Activated T-helper 2 cell treated with anti-CD3 and anti-CD28 coated beads, Interferon-gamma antibody, Interleukin-2, Interleukin-4, amounts not matched to agents 10 μg/mL and 5 μg/mL and 100 μg/mL, durations not matched to agents 14 hours and 24 hours and 36 hours (primary cell): ENCODE measurements around the gene C19orf25. TPM values are rescaled to one million over a fixed set of nuclear protein-coding genes. Genes with fewer than 3 reads are reported as not detected.

Experiments used
- DNase-seq: peaks from one replicate; pipeline ENCODE4 v3.0.0; 2021; ENCODE audit warnings: low spot score
- H3K27ac Mint-ChIP-seq: one replicate; pipeline ENCODE4 v1.8.0; 2021; ENCODE audit warnings: mixed read lengths
- H3K27me3 Mint-ChIP-seq: one replicate; pipeline ENCODE4 v1.8.0; 2021; ENCODE audit warnings: low read depth, mixed read lengths
- H3K36me3 Mint-ChIP-seq: one replicate; pipeline ENCODE4 v1.8.0; 2021; ENCODE audit warnings: low read depth, mixed read lengths
- H3K4me1 Mint-ChIP-seq: one replicate; pipeline ENCODE4 v1.8.0; 2021; ENCODE audit warnings: low read depth, mixed read lengths
- H3K4me3 Mint-ChIP-seq: one replicate; pipeline ENCODE4 v1.8.0; 2021; ENCODE audit warnings: low read depth, mild to moderate bottlenecking, moderate library complexity, mixed read lengths
- H3K9me3 Mint-ChIP-seq: one replicate; pipeline ENCODE4 v1.8.0; 2021; ENCODE audit warnings: mixed read lengths
- intact Hi-C: fragments of 100-400 bp; cut with micrococcal nuclease; formaldehyde crosslinking; loops from one replicate; pipeline ENCODE4 v1.15.1; 2023
- total RNA-seq: library from RNA; stranded (reverse); gene quantifications from 2 replicates; pipeline ENCODE4 v1.2.3, GENCODE V29; 2022

C19orf25 gene
- total RNA-seq, 1 donor from 2014 or later, result 33.0 TPM

GRCh38 chr19:1497578-1498235 is 18.7 kb upstream of the C19orf25 start:
- Mint-ChIP-seq H3K9me3 (no peaks in the 10 kb centered on the region), H3K36me3 (no peaks in the 10 kb centered on the region), H3K27me3 (no peaks in the 10 kb centered on the region), H3K4me3 (no peak overlapping the region), H3K27ac (no peak overlapping the region), H3K4me1 (no peaks in the 10 kb centered on the region)
- intact Hi-C loops, result no loop called here
- no peak for DNase-seq

- peaks cover under 1% of the 10 kb centered on the region for H3K4me1 Mint-ChIP-seq
- no peaks in the 10 kb centered on the region for H3K36me3 Mint-ChIP-seq
- H3K9me3 Mint-ChIP-seq, result no peaks in the 10 kb centered on the region
- no peak for DNase-seq
- no peak overlapping the region for H3K4me3 Mint-ChIP-seq
- peaks cover 5% of the 10 kb centered on the region for H3K27me3 Mint-ChIP-seq
- no peak overlapping the region for H3K27ac Mint-ChIP-seq
- intact Hi-C loops, result no loop called here
Measured at GRCh38 chr19:1496714-1497577, 17.9 kb upstream of the C19orf25 start.

- Mint-ChIP-seq H3K9me3 (no peaks in the 10 kb centered on the region), H3K36me3 (no peaks in the 10 kb centered on the region), H3K4me3 (no peak overlapping the region), H3K27ac (no peak overlapping the region), H3K4me1 (peaks cover 5% of the 10 kb centered on the region), H3K27me3 (peaks cover 9% of the 10 kb centered on the region)
- intact Hi-C loops, result no loop called here
- DNase-seq, result no peak
Measured at GRCh38 chr19:1495799-1496713, 17.0 kb upstream of the C19orf25 start.

- H3K27me3 Mint-ChIP-seq, result peaks cover 9% of the 10 kb centered on the region
- no peak for DNase-seq
- no peak overlapping the region for H3K4me3 Mint-ChIP-seq
- H3K36me3 Mint-ChIP-seq, result no peaks in the 10 kb centered on the region
- intact Hi-C loops, result no loop called here
- H3K27ac Mint-ChIP-seq, result no peak overlapping the region
- H3K9me3 Mint-ChIP-seq, result no peaks in the 10 kb centered on the region
- H3K4me1 Mint-ChIP-seq, result peaks cover 8% of the 10 kb centered on the region
Measured at GRCh38 chr19:1495051-1495798, 16.2 kb upstream of the C19orf25 start.

- Mint-ChIP-seq H3K4me1 (peaks cover 11% of the 10 kb centered on the region), H3K9me3 (no peaks in the 10 kb centered on the region), H3K4me3 (no peak overlapping the region), H3K27ac (no peak overlapping the region), H3K27me3 (peaks cover 9% of the 10 kb centered on the region), H3K36me3 (no peaks in the 10 kb centered on the region)
- intact Hi-C loops, result no loop called here
- DNase-seq, result no peak
Measured at GRCh38 chr19:1494115-1494815, 15.2 kb upstream of the C19orf25 start.

GRCh38 chr19:1492474-1493006 is 13.5 kb upstream of the C19orf25 start:
- peaks cover 9% of the 10 kb centered on the region for H3K27me3 Mint-ChIP-seq
- no peak overlapping the region for H3K27ac Mint-ChIP-seq
- H3K9me3 Mint-ChIP-seq, result no peaks in the 10 kb centered on the region
- DNase-seq, result no peak
- H3K4me3 Mint-ChIP-seq, result peak overlapping the region; percentile 74
- intact Hi-C loops, result no loop called here
- H3K36me3 Mint-ChIP-seq, result no peaks in the 10 kb centered on the region
- H3K4me1 Mint-ChIP-seq, result peaks cover 11% of the 10 kb centered on the region

- H3K27ac Mint-ChIP-seq, result no peak overlapping the region
- intact Hi-C loops, result no loop called here
Measured at GRCh38 chr19:1491849-1492170, 12.8 kb upstream of the C19orf25 start.

GRCh38 chr19:1491114-1491848 is 12.3 kb upstream of the C19orf25 start, which contains the start of gene REEP6:
Gene REEP6, plus strand, starts transcription at chr19:1491181. Its CDS starts 89 bp downstream, at chr19:1491270.
- DNase-seq, result no peak
- Mint-ChIP-seq H3K27me3 (peaks cover 9% of the 10 kb centered on the region), H3K9me3 (no peaks in the 10 kb centered on the region), H3K4me3 (peak within 1 kb of the TSS; percentile 81), H3K36me3 (no peaks in the 10 kb centered on the region), H3K27ac (peak within 1 kb of the TSS; percentile 81), H3K4me1 (peaks cover 11% of the 10 kb centered on the region)
- intact Hi-C loops, result no loop called here

More at GRCh38 chr19:1491849-1492170, 12.8 kb upstream of the C19orf25 start:
- DNase-seq, result no peak
- peak overlapping the region; percentile 74 for H3K4me3 Mint-ChIP-seq
- H3K27me3 Mint-ChIP-seq, result peaks cover 9% of the 10 kb centered on the region
- H3K36me3 Mint-ChIP-seq, result no peaks in the 10 kb centered on the region
- no peaks in the 10 kb centered on the region for H3K9me3 Mint-ChIP-seq
- peaks cover 11% of the 10 kb centered on the region for H3K4me1 Mint-ChIP-seq

- peak; percentile 96 for DNase-seq
- intact Hi-C loops, result loop anchor here (1.0 kb wide), 2 partner anchors 11 to 322 kb away; partner anchors contain the start of genes ATP8B3 and C19orf25
Measured at GRCh38 chr19:1490311-1491113, 11.5 kb upstream of the C19orf25 start, which contains the start of gene PCSK4. Gene PCSK4, minus strand, starts transcription at chr19:1490350. Its CDS starts 4 bp downstream, at chr19:1490346.

GRCh38 chr19:1489463-1490310 is 10.7 kb upstream of the C19orf25 start:
- H3K36me3 Mint-ChIP-seq, result no peaks in the 10 kb centered on the region
- H3K4me3 Mint-ChIP-seq, result peak overlapping the region; percentile 58

More at GRCh38 chr19:1490311-1491113, 11.5 kb upstream of the C19orf25 start, which contains the start of gene PCSK4:
- Mint-ChIP-seq H3K27me3 (peaks cover 9% of the 10 kb centered on the region), H3K36me3 (no peaks in the 10 kb centered on the region), H3K9me3 (no peaks in the 10 kb centered on the region), H3K4me3 (peak within 1 kb of the TSS; percentile 81), H3K27ac (peak within 1 kb of the TSS; percentile 81), H3K4me1 (peaks cover 11% of the 10 kb centered on the region)

More at GRCh38 chr19:1489463-1490310, 10.7 kb upstream of the C19orf25 start:
- Mint-ChIP-seq H3K4me1 (peaks cover 11% of the 10 kb centered on the region), H3K27ac (no peak overlapping the region), H3K27me3 (peaks cover 9% of the 10 kb centered on the region), H3K9me3 (no peaks in the 10 kb centered on the region)
- DNase-seq, result no peak
- intact Hi-C loops, result loop anchor here (1.0 kb wide), 2 partner anchors 10 to 323 kb away; partner anchors contain the start of genes ATP8B3 and C19orf25
